ENCODE results near the gene ACTL10. TPM values are rescaled to one million over a fixed set of nuclear protein-coding genes. Genes with fewer than 3 reads are reported as not detected.

ACTL10 gene
- total RNA-seq, 1 donor from 2014 or later: 2.3 TPM

- Mint-ChIP-seq H3K27me3 (ENCODE audit: low read depth) (no peaks in the 10 kb centered on the region), H3K9me3 (ENCODE audit: low read depth) (no peaks in the 10 kb centered on the region), H3K36me3 (ENCODE audit: low read depth) (peaks cover 3% of the 10 kb centered on the region), H3K4me1 (ENCODE audit: low read depth) (peaks cover 3% of the 10 kb centered on the region), H3K4me3 (ENCODE audit: unreplicated experiment) (no peak overlapping the region), H3K27ac (ENCODE audit: unreplicated experiment) (no peak overlapping the region)
- DNase-seq (ENCODE audit: low spot score): no peak
- TF ChIP-seq CTCF (IDR thresholded peaks at IDR 0.05): no peak
Measured at GRCh38 chr20:33653900-33654596, 12.7 kb upstream of the ACTL10 start.

GRCh38 chr20:33654680-33655161 lies 12.0 kb upstream of the ACTL10 start:
- Mint-ChIP-seq H3K9me3 (ENCODE audit: low read depth) (no peaks in the 10 kb centered on the region), H3K27ac (ENCODE audit: unreplicated experiment) (no peak overlapping the region), H3K4me3 (ENCODE audit: unreplicated experiment) (no peak overlapping the region), H3K4me1 (ENCODE audit: low read depth) (peaks cover 3% of the 10 kb centered on the region), H3K36me3 (ENCODE audit: low read depth) (peaks cover 4% of the 10 kb centered on the region), H3K27me3 (ENCODE audit: low read depth) (no peaks in the 10 kb centered on the region)
- no peak for TF ChIP-seq CTCF (IDR thresholded peaks at IDR 0.05)
- no peak for DNase-seq (ENCODE audit: low spot score)

GRCh38 chr20:33655164-33655563 lies 11.6 kb upstream of the ACTL10 start:
- DNase-seq (ENCODE audit: low spot score): no peak
- no peak overlapping the region for H3K27ac Mint-ChIP-seq (ENCODE audit: unreplicated experiment)
- no peak overlapping the region for H3K4me3 Mint-ChIP-seq (ENCODE audit: unreplicated experiment)
- no peak for TF ChIP-seq CTCF (IDR thresholded peaks at IDR 0.05)
- peaks cover 6% of the 10 kb centered on the region for H3K36me3 Mint-ChIP-seq (ENCODE audit: low read depth)
- H3K4me1 Mint-ChIP-seq (ENCODE audit: low read depth): peaks cover 3% of the 10 kb centered on the region
- no peaks in the 10 kb centered on the region for H3K9me3 Mint-ChIP-seq (ENCODE audit: low read depth)
- H3K27me3 Mint-ChIP-seq (ENCODE audit: low read depth): no peaks in the 10 kb centered on the region

GRCh38 chr20:33656010-33656782 lies 10.5 kb upstream of the ACTL10 start:
- no peaks in the 10 kb centered on the region for H3K27me3 Mint-ChIP-seq (ENCODE audit: low read depth)
- H3K4me3 Mint-ChIP-seq (ENCODE audit: unreplicated experiment): no peak overlapping the region
- DNase-seq (ENCODE audit: low spot score): no peak
- H3K36me3 Mint-ChIP-seq (ENCODE audit: low read depth): peaks cover 6% of the 10 kb centered on the region
- H3K27ac Mint-ChIP-seq (ENCODE audit: unreplicated experiment): no peak overlapping the region
- no peak for TF ChIP-seq CTCF (IDR thresholded peaks at IDR 0.05)
- peaks cover 3% of the 10 kb centered on the region for H3K4me1 Mint-ChIP-seq (ENCODE audit: low read depth)
- H3K9me3 Mint-ChIP-seq (ENCODE audit: low read depth): no peaks in the 10 kb centered on the region

- DNase-seq (ENCODE audit: low spot score): no peak
- peaks cover 6% of the 10 kb centered on the region for H3K36me3 Mint-ChIP-seq (ENCODE audit: low read depth)
- peaks cover 3% of the 10 kb centered on the region for H3K4me1 Mint-ChIP-seq (ENCODE audit: low read depth)
- no peak overlapping the region for H3K4me3 Mint-ChIP-seq (ENCODE audit: unreplicated experiment)
- H3K9me3 Mint-ChIP-seq (ENCODE audit: low read depth): no peaks in the 10 kb centered on the region
- H3K27ac Mint-ChIP-seq (ENCODE audit: unreplicated experiment): no peak overlapping the region
- TF ChIP-seq CTCF (IDR thresholded peaks at IDR 0.05): no peak
- H3K27me3 Mint-ChIP-seq (ENCODE audit: low read depth): no peaks in the 10 kb centered on the region
Measured at GRCh38 chr20:33656783-33657703, 9.7 kb upstream of the ACTL10 start.
